Measurements from ENCODE around the gene CSN1S1.
"Not testable (repeated sequence)": the region's sequence is repeated elsewhere in the genome, so short reads cannot be mapped to it uniquely, and the experiment has no call there.

Gene CSN1S1, protein sequence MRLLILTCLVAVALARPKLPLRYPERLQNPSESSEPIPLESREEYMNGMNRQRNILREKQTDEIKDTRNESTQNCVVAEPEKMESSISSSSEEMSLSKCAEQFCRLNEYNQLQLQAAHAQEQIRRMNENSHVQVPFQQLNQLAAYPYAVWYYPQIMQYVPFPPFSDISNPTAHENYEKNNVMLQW

DNA sequence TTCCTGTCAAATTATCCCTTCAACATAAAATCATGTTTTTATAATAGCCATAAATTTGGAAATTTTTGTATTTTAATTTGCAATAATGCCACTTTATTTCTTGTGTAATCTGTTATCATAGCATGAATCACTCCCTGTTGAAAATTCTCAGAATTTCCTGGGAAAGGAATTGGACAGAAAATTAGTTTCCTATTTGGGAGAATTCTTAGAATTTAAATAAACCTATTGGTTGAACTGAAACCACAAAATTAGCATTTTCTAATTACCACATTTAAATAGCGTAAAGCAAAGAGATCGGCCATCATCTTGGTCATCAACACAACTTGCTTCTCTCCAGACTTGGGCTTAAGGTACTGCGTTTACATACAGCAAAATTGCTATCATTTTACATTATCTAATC lies at the start of gene CSN1S1:
Gene CSN1S1, plus strand, starts transcription at position 301 of the 400 bp plus-strand sequence. CDS start 1,488 bp downstream, outside the sequence.
- DNase-seq, result no peak

DNA sequence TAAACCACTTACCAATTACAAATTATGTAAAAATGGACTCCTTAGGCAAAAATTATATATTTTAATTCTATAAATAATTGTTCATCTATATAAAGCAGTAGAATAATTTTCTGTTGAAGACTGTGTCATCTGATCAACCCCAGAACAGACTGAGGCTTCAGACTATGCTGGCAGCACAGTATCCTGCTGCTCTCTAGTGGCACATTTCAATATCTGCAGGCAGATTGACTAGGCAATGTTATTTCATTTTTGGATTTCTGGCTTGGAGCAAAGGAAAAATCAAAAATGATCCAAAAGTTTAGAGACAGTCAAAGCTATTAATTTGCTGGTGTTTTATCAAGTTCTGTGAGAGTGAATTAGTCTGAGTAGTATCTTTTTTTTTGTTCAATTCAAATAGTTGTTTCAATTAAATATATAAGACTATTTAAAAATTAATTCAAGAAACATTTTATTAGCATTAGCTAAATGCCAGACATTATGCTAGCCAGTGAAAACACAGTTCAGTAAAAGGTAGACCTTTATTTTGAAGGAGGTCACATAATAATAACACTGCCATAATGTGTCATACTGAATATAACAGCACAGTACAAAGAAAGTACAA lies 49.6 kb upstream of the CSN1S1 start:
- DNase-seq, result peak; percentile 70

DNA sequence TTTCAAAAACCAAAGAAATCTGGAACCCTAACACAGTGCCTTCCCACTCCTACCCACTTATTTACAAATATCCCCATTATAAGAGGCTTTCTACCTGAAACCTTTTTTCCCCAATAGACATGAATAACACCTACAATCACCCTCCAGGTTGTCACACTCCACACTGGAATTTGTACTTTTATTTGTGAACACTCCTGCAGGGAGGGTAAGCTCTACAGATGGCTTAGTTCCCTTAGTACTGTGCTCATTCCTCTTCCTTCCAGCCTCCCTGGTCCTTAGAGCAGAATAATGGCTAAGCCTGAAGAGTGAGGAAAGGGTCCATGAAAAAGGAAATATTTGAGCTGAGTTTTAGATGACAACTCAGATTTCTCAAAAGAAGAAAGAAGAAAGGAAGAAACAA lies 48.7 kb upstream of the CSN1S1 start:
- DNase-seq, result no peak

DNA sequence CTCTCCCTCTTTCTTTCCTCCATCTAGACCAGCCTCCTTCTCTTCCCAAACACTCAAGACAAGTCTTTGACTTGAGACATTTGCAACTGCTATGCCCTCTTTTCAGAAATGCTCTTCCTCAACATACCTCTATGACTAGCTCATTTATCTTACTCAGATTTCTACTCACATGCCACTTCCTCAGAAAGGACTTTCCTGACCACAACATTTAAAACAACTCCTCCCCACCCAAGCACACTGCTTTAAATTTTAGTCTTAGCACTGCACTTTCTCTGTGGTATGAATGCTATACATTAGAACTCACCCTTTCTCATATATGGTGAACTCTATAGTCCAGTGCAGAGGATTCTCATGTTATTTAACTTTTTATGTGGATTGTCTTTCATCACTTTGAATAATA lies 42.5 kb upstream of the CSN1S1 start:
- no peak for DNase-seq

DNA sequence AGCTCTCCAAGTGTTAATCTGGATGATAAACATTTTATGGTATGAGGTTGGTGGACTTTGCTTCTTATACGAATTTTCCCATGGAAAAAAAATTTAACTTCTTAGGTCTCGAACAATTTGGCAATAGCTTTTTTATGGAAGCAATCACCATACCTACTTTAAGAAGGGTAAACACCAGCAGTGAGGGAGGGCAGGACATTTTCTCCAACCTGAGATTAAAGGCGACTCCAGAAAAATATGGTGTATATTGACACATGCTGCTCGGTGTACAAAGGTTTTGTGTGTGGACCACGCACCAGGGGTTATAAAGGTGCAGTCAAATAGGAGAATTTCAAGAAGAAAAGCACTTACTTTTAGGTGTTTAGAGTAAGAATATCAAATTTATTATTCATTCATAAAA lies 36.7 kb upstream of the CSN1S1 start:
- no peak for DNase-seq

DNA sequence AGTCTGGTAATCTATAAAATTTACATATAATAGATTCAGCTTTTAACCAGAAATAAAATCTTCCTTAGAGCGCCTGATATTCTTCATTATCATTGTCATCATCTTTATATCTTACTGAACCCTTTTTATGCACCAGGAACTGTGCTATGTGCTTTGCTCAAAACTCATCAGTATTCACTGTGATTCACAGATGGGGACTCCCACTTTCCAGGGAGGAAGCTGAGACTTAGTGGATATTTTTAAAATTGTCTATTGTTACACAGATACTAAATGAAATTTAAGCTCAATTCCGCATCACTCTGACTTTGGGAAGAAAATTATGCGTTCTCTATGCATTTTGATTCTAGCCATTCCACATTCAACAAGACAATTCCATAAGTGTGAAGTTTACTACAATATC lies 36.1 kb upstream of the CSN1S1 start:
- no peak for DNase-seq

DNA sequence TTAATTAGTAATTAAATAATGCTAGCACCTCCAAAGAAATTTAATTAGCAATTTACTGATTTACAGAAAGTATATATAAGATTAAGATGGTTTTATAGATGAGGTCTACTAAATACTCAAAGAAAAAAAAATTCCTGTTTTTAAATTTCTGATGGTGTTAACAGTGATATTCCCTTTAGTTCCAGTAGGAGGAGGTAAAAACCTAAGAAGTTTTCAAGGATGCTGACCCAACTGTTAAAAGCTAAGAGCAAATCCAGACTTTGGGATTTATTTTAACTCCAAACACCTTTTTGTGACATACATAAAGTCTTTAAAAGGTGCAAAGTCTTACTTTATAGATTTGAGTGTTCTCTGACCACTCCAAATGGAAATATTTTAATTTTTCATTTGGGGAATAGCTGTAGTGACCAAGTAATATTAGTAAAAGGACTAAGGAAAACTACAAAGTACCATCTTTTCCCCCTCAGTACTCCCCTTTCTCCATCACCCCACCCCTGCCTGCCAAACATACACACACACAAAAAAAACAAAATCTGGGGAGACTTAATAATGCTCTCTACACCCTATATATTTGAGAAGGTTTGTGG lies 34.2 kb upstream of the CSN1S1 start:
- DNase-seq, result peak; percentile 4

DNA sequence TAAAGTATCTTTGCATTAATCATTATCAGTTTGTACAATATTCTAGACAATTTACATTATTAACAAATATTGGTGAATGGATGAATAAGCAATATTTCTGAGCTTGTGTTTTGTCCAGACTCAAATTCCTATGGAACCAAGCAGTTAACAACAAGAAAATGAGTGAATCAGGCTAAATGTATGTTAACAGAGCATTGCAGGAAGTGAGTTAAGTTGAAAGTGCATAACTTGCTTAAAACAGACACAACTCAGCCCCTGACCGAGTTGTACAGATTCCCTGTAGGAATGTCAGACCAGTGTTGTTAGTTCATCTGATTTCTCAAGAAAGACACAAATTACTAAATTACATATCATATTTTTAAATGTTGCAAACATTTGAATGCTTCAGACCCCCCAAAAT lies 23.7 kb upstream of the CSN1S1 start:
- DNase-seq, result no peak

DNA sequence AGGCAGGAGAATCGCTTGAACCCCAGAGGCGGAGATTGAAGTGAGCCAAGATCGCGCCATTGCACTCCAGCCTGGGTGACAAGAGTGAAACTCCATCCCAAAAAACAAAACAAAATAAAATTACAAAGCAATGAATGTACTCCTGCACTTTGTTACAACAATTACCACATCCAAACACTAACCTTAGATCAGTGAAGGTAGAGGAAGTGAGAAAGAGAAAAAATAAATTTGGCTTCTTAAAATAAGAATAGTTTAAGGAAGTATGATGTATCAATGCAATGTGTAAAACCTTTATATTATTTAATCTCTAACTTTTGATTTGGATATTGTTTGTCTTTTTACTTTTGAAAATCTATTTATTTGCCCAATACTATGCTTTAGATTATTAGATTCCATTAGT lies 21.7 kb upstream of the CSN1S1 start:
- no peak for DNase-seq

DNA sequence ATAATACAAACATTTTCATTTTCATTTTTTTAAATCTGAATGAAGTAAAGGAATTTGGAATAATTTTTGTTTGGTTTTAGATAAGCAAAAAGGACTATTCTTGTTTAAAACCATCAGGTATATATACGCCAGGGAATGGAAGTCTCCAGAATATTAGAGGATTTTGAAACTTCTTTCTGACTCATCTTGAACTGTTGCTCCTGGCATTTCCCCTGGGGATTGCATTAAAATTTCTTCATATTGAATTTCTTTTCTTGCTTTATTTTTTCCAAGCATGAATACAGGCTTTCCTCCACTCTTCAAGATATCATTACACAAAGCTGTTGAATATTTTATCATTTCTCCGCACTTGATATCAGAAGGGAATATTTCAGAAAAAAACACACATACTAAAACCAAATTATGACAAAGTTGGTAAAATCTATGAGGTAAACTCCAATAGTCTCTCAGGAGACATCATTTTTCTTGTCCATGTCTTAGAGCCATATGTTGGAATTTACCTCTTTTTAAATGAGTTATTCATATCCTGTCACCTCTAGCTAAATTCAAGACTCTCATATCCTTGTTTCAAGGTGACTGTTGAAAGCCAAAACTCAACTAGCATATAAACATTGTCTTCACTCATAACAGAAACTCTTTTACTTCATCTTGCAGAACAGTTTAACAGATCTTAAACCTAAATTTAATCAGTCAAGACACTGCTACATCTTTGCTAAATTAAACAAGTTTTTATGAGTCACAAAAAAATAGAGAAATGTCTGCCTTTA lies 20.7 kb upstream of the CSN1S1 start:
- DNase-seq, result no peak

DNA sequence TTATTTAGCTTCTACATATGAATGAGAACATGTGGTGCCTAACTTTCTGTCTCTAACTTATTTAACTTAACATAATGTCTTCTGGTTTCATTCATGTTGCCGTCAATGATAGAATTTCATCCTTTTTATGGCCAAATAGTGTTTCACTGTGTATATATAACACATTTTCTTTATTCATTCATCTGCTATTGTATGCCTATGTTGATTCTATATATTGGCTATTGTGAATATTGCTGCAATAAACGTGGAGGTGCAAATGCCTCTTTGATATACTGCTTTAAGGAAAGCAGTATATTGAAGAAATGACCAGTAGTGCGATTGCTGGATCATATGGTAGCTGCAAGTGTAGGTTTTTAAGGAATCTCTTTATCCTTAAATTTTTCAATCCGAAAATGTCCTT lies 10.0 kb upstream of the CSN1S1 start:
- DNase-seq, result no peak

DNA sequence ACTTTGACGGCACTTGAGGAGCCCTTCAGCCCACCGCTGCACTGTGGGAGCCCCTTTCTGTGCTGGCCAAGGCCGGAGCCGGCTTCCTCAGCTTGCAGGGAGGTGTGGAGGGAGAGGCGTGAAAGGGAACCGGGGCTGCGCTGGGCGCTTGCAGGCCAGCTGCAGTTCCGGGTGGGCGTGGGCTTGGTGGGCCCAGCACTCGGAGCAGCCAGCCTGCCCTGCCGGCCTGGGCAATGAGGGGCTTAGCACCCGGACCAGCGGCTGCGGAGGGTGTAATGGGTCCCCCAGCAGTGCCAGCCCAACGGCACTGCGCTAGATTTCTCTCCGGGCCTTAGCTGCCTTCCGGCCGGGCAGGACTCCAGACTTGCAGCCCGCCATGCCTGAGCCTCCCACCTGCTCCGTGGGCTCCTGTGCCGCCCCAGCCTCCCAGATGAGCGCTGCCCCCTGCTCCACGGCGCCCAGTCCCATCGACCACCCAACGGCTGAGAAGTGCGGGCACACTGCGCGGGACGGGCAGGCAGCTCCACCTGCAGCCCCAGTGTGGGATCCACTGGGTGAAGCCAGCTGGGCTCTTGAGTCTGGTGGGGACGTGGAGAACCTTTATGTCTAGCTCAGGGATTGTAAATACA lies 7.0 kb upstream of the CSN1S1 start:
- not testable (repeated sequence) for DNase-seq

DNA sequence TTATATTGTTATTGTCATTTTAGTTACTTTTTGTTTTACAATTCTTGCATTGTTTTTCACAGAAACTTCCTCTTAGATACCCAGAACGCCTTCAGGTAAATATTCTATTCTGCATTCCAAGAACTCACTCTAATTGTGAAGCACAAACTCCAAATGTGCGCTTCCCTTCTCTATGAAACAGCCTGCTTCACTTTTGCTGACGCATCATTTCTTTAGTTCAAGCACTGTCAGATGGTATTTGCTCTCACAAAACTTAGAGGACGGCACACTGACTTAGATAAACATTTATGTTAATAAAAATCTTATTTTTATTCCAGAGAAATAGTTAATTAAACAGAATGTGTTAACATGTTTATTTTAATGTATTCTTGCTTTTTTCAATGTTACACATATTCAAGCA lies 3.3 kb downstream of the CSN1S1 start:
- no peak for DNase-seq

DNA sequence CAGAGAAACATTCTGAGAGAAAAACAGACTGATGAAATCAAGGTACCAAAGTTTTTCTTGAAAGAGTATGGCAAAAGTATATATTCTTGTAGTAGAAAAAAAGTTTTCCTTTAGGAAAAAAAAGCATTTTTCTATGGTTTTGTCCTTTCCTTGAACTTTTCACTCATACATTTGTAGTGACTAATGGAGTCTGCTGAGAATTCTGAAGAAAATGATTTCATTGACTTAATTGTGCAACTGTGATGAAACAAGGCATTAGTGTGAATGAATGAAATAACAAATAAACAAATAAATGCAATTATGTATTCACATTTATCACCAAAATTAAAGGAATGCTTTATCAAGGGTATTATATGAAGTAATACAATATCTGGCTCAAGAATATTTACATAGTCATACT lies 5.7 kb downstream of the CSN1S1 start:
- DNase-seq, result no peak

DNA sequence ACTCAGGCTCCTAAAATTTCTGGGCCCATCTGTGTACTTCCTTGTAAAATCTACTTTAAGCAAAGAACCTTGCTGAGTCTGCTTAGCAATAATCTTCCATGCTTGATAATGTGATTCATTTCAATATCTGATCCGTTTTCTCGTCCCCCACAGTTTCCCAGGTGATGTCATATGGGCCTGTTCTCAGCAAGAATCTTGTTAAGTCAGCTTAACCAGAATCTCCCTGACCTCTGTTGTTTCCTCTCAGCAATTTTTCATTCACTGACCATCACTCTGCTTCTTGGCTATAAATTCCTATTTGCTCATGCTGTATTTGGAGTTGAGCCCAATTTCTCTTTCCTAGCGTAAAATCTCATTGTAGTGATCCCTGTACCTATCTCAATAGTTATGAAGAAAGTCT lies 20.7 kb downstream of the CSN1S1 start:
- DNase-seq, result no peak

DNA sequence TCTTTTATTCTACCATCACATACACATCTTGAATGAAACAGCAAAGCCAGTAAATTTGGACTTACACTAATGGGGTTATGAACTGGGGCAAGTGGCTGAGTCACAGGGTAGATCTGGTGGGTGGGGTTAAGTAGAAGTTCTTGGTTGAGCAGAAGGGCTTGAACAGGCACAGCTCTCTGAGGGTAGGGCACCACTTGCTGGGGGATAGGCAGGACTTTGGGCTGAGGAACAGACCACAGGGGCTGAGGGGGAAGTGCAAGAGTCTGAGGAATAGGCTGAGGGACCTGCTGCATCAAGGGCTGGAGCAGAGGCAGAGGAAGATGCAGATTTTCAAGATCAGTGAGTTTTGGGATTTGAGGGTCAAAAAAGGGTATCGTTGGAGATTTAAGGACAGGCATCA lies 26.3 kb downstream of the CSN1S1 start:
- no peak for DNase-seq

DNA sequence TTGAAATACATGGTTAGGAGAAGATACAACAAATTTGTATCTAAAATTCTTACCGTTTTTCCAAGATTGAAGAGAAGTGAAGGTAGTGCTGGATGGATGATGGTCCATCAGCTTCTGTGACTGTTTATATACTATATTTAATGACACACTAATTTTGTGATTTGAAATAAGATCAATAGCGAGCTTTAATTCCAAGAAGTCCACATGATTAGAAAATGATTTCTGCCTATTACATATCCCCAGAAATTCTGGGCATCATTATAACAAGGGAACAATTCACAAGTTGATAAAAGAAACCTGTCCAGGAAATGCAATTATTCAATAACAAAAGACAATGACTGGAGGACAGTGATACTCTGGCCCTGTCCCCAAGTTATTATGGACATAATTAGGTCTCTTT lies 34.8 kb downstream of the CSN1S1 start, which contains the start of gene CSN2:
Gene CSN2, minus strand, starts transcription at position 101 of the 400 bp plus-strand sequence. CDS start 4,733 bp downstream, outside the sequence.
- no peak for DNase-seq

DNA sequence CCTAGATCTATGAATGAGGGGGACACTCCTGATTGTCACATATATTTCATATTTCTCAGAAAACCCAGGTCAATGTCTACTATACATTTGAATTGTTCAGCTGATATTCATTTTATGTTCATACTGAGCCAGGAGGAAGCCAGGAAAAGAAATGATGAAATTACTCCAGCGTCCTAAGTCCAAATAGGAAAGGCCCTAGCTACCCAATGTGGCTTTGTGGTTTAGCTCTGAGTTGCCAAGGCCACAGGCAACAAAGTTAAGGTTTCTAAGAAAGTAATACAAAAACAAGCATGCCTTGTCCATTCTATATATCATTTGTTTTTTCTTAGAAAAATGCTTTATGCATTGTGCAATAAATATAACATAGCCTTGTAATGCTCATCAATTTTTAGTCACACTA lies 39.2 kb downstream of the CSN1S1 start:
- no peak for DNase-seq

DNA sequence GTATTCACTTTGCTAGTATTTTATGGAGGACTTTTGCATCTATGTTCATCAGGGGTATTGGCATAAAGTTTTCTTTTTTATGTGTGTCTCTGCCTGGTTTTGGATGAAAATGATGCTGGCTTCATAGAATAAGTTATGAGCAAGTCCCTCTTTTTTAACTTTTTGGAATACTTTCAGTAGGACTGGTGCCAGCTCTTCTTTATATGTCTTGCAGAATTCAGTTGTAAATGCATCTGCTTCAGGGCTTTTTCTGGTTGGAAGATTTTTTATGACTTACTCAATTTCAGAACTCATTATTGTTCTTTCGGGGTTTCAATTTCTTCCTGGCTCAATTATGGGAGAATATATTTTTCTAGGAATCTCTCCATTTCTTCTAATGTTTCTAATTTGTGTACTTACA lies 43.8 kb downstream of the CSN1S1 start:
- no peak for DNase-seq

DNA sequence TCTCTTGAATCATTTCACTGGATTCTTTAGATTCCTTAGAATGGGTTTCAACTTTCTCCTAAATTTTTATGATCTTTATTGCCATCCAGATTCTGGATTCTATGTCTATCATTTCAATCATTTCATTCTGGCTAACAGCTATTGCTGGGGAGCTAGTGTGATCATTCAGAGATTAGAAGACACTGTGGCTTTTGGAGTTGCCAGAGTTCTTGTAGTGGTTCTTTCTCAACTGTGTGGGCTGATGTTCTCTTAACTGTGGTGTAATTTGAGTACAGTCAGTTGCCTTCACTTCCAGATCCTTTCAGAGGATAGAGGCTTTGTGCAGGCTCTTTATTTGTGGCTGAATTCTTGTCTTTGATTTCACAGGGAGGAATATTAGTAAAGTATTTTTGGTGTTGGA lies 46.7 kb downstream of the CSN1S1 start:
- DNase-seq, result no peak

DNA sequence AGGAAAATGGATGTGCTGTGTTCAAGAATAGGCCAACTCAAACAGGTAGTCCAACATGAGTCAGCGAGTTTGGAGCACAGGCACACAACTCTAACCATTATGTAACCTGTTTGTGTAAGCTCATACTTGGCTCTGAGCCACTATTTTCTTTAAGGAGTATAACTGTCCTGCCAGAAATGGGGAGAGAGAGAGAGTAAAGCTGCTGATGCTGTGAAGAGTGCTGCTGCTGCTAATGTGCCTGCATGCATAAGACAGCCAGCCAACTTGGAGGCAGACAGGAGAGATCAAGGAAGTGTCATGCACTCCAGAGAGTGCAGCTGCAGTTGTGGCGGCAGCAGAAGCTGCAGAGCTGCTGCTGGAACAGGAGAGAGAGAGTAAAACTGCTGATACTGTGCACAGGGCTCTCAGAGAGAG lies 53.2 kb downstream of the CSN1S1 start:
- DNase-seq, result peak; percentile 52

DNA sequence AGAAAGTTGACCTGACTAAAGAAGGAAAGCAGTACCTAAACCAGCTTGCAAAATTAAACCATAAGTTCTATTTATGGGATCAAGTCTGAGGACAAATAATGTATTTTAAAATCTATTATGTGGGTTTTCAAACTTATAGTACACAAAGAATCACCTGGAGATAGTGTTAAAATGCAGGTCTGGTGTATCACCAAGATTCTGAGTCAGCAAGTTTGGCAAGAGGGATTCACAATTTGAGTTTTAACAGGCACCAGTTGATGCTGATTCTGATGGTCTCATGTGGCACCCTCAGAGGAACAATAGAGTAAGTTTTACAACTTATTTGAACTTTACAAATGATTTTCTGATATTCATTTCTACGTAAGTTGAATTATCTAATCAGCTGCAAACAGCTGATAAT lies 55.8 kb downstream of the CSN1S1 start:
- no peak for DNase-seq

DNA sequence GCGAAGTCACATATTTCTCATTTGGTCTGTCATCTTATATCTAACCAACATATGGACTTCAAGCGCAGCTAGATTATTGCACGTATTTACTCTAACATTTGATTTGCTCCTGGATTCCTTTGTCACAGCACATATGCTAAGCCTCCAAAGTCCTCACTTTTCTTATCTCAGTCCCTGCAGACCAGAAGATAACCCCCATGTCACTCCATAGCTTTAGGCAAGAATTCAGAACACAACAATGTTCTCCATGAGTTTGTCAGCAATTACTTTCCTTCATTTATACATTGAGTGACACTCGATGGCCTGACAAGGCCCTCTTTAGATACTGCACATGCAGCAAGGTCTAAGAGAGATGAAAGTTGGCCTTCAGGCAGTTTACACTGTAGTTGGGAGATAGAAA lies 60.1 kb downstream of the CSN1S1 start:
- DNase-seq, result no peak
